GM21576 (cell line): Measurements from ENCODE around the gene RAP1A.

Experiments used
- ATAC-seq: cut with Tn5 transposase; IDR thresholded peaks from one replicate; pipeline ENCODE4 v1.9.1; 2021; ENCODE audit warnings: mild to moderate bottlenecking, moderate library complexity; ENCODE audit not compliant: unreplicated experiment

The RAP1A gene

GRCh38 chr1:111751906-111752575, 132.5 kb downstream of the RAP1A start:
- no peak for ATAC-seq

GRCh38 chr1:111754984-111755330, 135.4 kb downstream of the RAP1A start:
- peak; percentile 10 for ATAC-seq

- peak; percentile 92 for ATAC-seq
These were observed 135.9 kb downstream of the RAP1A start, which contains the start of gene DDX20 for GRCh38 chr1:111755331-111756123. Gene DDX20, plus strand, starts transcription at chr1:111755901. Its CDS starts 24 bp downstream, at chr1:111755925.

GRCh38 chr1:111756124-111756513, 136.5 kb downstream of the RAP1A start:
- ATAC-seq = no peak

- no peak for ATAC-seq
These were observed 138.8 kb downstream of the RAP1A start for GRCh38 chr1:111758373-111758772.

- no peak for ATAC-seq
These were observed 142.1 kb downstream of the RAP1A start for GRCh38 chr1:111761717-111762116.

- ATAC-seq = no peak
These were observed 142.7 kb downstream of the RAP1A start for GRCh38 chr1:111762332-111762731.
